AG09309 (cell line): ENCODE measurements around the gene OGA.
A peak's percentile ranks its signal among the peaks of the same experiment; 100 is the strongest.

Experiments
- DNase-seq: peaks from one replicate; pipeline ENCODE4 v3.0.0-alpha.2; 2010; ENCODE audit warnings: low read depth
- H3K4me3 ChIP-seq: 2 replicates; pipeline ENCODE4 v1.5.1; 2011; ENCODE audit warnings: mild to moderate bottlenecking, low read depth, low read length, moderate library complexity; ENCODE audit not compliant: control insufficient read depth
- TF ChIP-seq, protein P1 (sequence below): IDR thresholded peaks from 2 replicates; pipeline ENCODE4 v1.5.1; 2011; ENCODE audit warnings: mild to moderate bottlenecking, low read depth, low read length, inconsistent platforms; ENCODE audit not compliant: insufficient read depth, control insufficient read depth; ENCODE audit errors: missing control alignments

Gene OGA

DNA sequence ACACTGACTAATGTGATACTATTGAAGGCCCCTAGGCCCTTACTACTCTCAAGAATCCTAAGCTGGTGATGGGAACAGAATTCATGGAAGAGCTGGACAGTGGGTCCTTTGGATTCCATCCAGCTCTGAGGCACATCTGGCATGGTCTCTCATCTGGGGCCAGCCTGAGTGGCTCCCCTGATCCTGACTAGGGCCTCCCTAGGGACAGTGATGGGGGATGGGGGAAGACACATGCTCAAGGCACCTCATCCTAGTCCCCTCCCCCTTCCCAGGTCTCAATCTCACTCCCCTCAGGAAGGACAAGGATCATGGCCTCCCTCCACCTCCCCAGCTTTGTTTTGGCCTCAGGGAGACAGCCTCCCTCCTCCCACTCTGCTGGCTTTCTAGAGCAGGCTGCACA, 23.6 kb upstream of the OGA start:
- TF ChIP-seq, protein P1, sequence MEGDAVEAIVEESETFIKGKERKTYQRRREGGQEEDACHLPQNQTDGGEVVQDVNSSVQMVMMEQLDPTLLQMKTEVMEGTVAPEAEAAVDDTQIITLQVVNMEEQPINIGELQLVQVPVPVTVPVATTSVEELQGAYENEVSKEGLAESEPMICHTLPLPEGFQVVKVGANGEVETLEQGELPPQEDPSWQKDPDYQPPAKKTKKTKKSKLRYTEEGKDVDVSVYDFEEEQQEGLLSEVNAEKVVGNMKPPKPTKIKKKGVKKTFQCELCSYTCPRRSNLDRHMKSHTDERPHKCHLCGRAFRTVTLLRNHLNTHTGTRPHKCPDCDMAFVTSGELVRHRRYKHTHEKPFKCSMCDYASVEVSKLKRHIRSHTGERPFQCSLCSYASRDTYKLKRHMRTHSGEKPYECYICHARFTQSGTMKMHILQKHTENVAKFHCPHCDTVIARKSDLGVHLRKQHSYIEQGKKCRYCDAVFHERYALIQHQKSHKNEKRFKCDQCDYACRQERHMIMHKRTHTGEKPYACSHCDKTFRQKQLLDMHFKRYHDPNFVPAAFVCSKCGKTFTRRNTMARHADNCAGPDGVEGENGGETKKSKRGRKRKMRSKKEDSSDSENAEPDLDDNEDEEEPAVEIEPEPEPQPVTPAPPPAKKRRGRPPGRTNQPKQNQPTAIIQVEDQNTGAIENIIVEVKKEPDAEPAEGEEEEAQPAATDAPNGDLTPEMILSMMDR, result no peak
- H3K4me3 ChIP-seq, result no peak overlapping the region
- no peak for DNase-seq

DNA sequence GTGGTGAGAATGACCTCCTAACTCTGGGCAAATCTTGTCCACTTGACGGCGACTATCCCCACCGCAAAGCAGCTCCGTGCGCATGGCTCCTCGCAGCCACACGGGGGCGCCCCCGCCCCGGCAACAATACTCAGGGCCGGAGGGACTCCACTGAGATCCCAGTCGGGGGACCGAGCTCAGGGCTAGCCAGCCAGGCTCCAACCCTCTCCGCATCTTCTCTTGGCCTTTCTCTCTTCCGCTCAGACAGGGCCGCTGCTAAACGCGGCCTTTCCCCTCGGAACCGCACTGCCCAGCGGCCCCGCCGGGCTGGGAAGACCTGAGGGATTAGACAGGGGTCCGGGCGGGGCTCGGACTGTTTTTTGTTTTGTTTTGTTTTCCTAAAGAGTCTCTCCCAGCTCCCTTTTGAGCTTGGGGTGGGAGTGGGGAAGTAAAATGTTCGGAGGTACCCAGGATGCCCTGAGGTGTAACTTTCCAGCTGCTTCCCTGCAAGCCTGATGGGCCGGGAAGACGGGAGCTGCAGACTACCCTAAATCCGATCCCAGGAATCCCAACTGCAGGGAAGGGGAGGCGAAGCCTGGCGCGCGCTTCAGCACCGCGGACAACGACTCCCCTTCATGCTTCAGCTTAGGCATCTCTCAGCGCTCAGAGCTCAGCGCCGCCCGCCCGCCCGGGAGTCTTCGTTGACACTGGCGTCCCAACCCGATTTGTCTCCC, 22.7 kb upstream of the OGA start:
- peak overlapping the region; percentile 45 for H3K4me3 ChIP-seq
- DNase-seq, result no peak
- TF ChIP-seq, protein P1, result peak; percentile 99

DNA sequence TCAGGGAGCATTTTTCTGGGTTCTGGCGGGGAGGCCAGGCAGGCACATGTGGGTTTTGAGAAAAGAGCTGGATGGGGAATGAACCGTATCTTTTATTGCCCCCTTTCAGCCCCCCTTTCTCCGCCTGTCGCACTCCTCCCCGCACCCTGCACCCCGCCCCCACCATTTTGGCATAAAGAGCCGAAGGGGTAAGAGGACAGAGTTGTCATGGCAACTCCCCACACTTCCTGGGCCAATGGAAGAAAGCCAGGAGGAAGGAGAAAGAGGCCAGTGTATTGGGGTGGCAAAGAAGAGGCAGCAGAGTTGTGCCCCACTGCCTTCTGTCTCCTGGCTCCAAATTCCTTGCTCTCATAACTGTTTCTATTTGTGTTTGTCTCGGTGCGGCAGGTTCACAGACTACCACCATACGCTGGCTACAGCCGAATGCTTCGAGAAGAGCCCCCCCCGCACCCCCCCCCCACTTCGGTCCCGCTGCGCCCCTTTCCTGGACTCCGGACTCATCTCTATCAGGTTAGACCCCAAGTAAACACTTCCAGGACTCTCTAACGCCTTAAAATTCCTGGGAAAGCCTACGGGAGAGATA, 21.9 kb upstream of the OGA start:
- no peak for DNase-seq
- TF ChIP-seq, protein P1, result no peak
- peak overlapping the region; percentile 10 for H3K4me3 ChIP-seq

DNA sequence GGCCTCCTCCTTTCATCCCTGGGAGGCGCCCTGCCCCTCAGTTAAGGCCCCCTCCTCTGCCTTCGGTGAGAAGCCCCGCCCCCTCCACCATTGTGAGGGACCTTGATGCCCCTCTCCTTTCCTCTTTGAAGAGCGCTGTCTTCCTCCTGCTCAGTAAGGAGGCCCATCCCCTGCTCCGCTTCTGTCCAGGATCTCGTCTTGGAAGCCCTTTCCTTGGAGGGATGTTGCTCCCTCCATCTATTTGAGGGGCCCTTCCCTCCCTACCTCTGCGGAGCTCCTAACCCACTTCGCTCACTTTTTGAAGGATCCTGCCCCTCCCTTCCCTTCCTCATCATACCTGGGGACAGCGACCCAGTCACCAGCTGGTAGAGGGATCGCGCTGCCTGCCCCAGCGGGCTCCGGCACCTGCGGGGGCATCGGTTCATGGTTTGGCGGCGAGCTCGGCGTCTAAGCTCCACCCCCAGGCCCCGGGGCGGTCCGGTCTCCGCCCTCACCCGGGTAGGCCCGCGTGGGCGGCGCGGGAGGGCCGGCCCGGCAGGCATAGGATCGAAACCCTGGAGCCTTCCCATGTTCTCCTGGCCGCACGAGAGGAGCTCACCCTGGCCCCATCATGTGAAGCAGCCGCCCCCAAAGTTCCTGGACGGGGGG, 21.3 kb upstream of the OGA start:
- peak overlapping the region; percentile 17 for H3K4me3 ChIP-seq
- no peak for DNase-seq
- TF ChIP-seq, protein P1, result no peak

DNA sequence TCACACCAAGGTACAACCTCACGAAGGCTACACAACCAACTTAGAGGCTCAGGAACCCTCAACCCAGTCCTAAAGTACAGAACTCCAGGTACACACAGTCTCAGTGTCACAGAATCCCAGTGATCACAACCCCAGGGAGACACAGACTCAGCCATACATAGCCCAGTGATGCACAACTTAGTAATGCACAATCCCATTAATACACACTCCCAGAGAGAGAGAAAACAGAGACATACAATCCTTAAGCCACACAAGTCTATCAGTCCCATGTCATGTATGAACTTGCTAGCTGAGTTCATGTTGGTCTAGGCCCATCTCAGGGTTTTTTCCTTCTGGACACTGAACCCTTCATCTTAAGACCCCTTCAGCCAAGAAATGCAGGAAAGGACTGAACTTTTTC, 20.8 kb upstream of the OGA start:
- H3K4me3 ChIP-seq, result no peak overlapping the region
- TF ChIP-seq, protein P1, result no peak
- no peak for DNase-seq

DNA sequence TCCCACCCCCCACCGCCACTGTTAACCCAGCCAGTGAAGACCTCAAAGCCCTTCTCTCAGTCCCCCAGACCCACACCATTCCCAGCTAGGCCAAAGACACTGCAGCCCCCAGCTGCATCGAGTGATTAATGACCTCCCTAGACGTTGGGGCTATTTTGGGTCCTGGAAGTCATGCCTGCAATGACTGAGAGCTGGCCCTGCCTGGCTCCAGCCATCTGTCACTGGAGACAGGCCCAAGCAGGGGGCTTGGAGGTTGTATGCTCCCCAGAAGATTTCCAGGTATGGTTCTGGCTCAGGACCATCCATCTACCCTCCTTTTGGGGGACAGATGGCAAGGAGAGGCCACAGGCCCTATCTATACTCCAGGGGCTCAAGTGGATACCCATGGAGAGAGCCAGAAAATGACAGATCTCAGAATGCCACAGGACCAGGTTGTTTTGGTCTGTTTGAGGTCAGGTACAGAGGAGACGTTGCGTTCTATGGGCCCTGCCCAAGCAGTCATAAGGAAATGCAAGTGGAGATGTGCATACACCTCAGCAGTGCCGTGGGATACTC, 20.2 kb upstream of the OGA start:
- H3K4me3 ChIP-seq, result no peak overlapping the region
- TF ChIP-seq, protein P1, result no peak
- DNase-seq, result no peak
